ENCODE data around the gene NAA16. TPM values are rescaled to one million over a fixed set of nuclear protein-coding genes. Genes with fewer than 3 reads are reported as not detected.

The NAA16 gene
- 15.7 and 22.8 TPM in 2 replicates for total RNA-seq
- long read RNA-seq, full-length matches to known transcripts, result 4 of 62 reads
- long read RNA-seq, partial matches to known transcripts, result 33 of 62 reads
- long read RNA-seq, other reads (novel, unspliced or antisense), result 25 of 62 reads

GRCh38 chr13:41310963-41311405 lies at the start of gene NAA16:
Gene NAA16, plus strand, starts transcription at chr13:41311267. Its CDS starts 262 bp downstream, at chr13:41311529.
- peak within 1 kb of the TSS; percentile 92 for H3K27ac Mint-ChIP-seq (ENCODE audit: unreplicated experiment)
- H3K27me3 Mint-ChIP-seq (ENCODE audit: unreplicated experiment), result no peaks in the 10 kb centered on the region
- TF ChIP-seq, protein P1, sequence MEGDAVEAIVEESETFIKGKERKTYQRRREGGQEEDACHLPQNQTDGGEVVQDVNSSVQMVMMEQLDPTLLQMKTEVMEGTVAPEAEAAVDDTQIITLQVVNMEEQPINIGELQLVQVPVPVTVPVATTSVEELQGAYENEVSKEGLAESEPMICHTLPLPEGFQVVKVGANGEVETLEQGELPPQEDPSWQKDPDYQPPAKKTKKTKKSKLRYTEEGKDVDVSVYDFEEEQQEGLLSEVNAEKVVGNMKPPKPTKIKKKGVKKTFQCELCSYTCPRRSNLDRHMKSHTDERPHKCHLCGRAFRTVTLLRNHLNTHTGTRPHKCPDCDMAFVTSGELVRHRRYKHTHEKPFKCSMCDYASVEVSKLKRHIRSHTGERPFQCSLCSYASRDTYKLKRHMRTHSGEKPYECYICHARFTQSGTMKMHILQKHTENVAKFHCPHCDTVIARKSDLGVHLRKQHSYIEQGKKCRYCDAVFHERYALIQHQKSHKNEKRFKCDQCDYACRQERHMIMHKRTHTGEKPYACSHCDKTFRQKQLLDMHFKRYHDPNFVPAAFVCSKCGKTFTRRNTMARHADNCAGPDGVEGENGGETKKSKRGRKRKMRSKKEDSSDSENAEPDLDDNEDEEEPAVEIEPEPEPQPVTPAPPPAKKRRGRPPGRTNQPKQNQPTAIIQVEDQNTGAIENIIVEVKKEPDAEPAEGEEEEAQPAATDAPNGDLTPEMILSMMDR (IDR thresholded peaks at IDR 0.05), result no peak
- DNase-seq (ENCODE audit: extremely low spot score, unreplicated experiment), result peak; percentile 98
- H3K4me3 Mint-ChIP-seq (ENCODE audit: unreplicated experiment), result peak within 1 kb of the TSS; percentile 91
- H3K9me3 Mint-ChIP-seq (ENCODE audit: unreplicated experiment), result no peaks in the 10 kb centered on the region
- H3K4me1 Mint-ChIP-seq (ENCODE audit: unreplicated experiment), result peaks cover 41% of the 10 kb centered on the region
- H3K36me3 Mint-ChIP-seq (ENCODE audit: unreplicated experiment), result no peaks in the 10 kb centered on the region

DNA sequence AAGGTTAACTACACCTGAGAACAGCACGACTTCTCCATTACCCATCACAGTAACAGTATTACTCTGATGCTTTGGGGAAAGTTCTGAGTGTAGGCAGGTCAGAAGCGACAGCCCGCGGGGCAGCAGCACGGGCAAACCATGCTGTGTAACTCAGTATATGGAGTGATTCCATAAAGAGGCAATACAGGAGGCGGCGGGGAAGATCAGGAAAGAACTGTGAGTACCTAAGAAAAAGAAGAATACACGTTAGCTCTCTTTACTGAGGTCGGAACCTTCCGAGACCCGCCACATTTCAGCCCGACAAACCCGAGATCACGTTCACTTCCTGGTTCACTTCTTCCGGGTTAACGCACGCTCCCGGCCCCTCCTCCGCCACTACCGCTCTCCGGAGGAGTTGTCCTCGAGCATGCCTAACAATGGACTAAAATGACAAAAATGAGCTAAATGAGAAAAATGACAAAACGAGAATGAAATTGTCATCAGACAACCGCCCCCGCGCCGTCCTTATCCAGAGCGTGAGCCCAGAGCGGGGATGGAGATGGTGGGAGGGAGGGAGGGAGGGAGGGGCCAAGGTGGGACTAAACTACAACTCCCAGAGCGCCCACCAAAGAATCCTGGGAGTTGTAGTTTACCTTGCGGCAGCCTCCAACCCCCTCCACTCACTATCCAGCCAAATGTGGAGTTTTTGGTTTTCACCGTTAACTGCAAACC lies 47.7 kb upstream of the NAA16 start, which contains the start of gene MTRF1:
Gene MTRF1 (minus strand): TSS at position 316 of the 711 bp plus-strand sequence. CDS start 2,669 bp downstream, outside the sequence.
- TF ChIP-seq, protein P1 (IDR thresholded peaks at IDR 0.05), result no peak
- no peaks in the 10 kb centered on the region for H3K27me3 Mint-ChIP-seq (ENCODE audit: unreplicated experiment)
- peak within 1 kb of the TSS; percentile 89 for H3K27ac Mint-ChIP-seq (ENCODE audit: unreplicated experiment)
- peak; percentile 87 for DNase-seq (ENCODE audit: extremely low spot score, unreplicated experiment)
- peaks cover 11% of the 10 kb centered on the region for H3K4me1 Mint-ChIP-seq (ENCODE audit: unreplicated experiment)
- H3K36me3 Mint-ChIP-seq (ENCODE audit: unreplicated experiment), result peaks cover 12% of the 10 kb centered on the region
- peak within 1 kb of the TSS; percentile 98 for H3K4me3 Mint-ChIP-seq (ENCODE audit: unreplicated experiment)
- no peaks in the 10 kb centered on the region for H3K9me3 Mint-ChIP-seq (ENCODE audit: unreplicated experiment)

GRCh38 chr13:41267106-41267505 lies 44.0 kb upstream of the NAA16 start:
- H3K9me3 Mint-ChIP-seq (ENCODE audit: unreplicated experiment), result no peaks in the 10 kb centered on the region
- peaks cover 6% of the 10 kb centered on the region for H3K27me3 Mint-ChIP-seq (ENCODE audit: unreplicated experiment)
- TF ChIP-seq, protein P1 (IDR thresholded peaks at IDR 0.05), result no peak
- no peak for DNase-seq (ENCODE audit: extremely low spot score, unreplicated experiment)
- H3K36me3 Mint-ChIP-seq (ENCODE audit: unreplicated experiment), result no peaks in the 10 kb centered on the region
- H3K4me3 Mint-ChIP-seq (ENCODE audit: unreplicated experiment), result no peak overlapping the region
- peaks cover 10% of the 10 kb centered on the region for H3K4me1 Mint-ChIP-seq (ENCODE audit: unreplicated experiment)
- H3K27ac Mint-ChIP-seq (ENCODE audit: unreplicated experiment), result no peak overlapping the region

DNA sequence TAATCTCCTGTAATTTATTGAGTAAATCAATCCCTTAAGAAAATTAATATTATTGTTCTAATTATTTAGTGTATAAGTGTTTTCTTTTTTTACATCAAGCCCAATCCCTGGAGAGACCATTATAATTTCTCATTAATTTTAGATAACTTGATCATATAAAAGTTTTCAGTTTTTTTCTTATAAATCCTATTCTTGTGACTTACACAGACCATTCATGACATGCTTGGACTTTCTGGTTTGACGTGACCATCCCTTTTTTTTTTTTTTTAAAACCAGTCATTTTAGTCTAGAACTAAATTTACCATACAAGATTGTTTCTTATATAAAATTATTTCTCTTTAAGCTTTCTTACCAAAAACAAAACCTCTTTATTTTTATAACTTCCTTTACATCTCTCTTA lies 42.3 kb upstream of the NAA16 start:
- no peak for DNase-seq (ENCODE audit: extremely low spot score, unreplicated experiment)
- TF ChIP-seq, protein P1 (IDR thresholded peaks at IDR 0.05), result no peak
- Mint-ChIP-seq H3K27me3 (ENCODE audit: unreplicated experiment) (peaks cover 7% of the 10 kb centered on the region), H3K4me1 (ENCODE audit: unreplicated experiment) (peaks cover under 1% of the 10 kb centered on the region), H3K9me3 (ENCODE audit: unreplicated experiment) (no peaks in the 10 kb centered on the region), H3K36me3 (ENCODE audit: unreplicated experiment) (no peaks in the 10 kb centered on the region), H3K4me3 (ENCODE audit: unreplicated experiment) (no peak overlapping the region), H3K27ac (ENCODE audit: unreplicated experiment) (no peak overlapping the region)
